Measurements from ENCODE around the gene FGD4. TPM values are rescaled to one million over a fixed set of nuclear protein-coding genes. Genes with fewer than 3 reads are reported as not detected.

FGD4 gene
- total RNA-seq, 1 donor from 2014 or later = 26.1 TPM

DNA sequence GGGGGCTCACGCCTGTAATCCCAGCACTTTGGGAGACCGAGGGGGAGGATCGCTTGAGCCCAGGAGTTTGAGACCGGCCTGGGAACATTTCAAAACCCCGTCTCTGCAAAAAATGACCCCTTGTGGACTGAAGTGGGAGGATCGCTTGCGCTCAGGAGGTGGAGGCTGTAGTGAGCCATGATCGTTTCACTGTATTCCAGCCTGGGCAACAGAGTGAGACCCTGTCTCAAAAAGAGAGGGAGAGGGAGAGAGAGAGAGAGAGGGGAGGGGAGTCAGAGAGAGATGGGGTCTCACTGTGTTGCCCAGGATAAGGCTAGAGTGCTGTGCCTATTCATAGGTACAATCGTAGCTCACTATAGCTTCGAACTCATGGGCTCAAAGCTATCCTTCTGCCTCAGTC lies 2.8 kb downstream of the FGD4 start:
- DNase-seq (ENCODE audit: extremely low read depth, low read depth, low spot score) = no peak

GRCh38 chr12:32402946-32403345 lies 3.6 kb downstream of the FGD4 start:
- no peak for DNase-seq (ENCODE audit: extremely low read depth, low read depth, low spot score)

GRCh38 chr12:32407795-32408194 lies 8.4 kb downstream of the FGD4 start:
- DNase-seq (ENCODE audit: extremely low read depth, low read depth, low spot score) = no peak

DNA sequence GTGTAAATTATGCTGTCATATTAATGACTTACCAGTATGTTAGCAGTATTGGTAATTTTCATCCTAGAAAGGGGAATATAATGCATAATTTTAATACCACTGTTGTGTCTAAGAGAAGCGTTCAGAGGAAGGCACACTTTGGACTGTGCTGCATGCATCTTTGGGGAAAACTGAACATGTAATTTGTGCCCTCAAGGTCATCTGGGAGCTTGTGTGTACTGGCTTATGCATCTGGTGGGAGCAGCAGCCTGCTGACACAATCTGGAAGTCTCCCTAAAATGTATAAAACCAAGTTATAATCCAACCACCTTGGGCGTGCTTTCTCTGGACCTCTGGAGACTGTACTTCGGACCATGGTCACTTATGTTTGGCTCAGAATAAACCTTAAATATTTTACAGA lies 14.1 kb downstream of the FGD4 start:
- no peak for DNase-seq (ENCODE audit: extremely low read depth, low read depth, low spot score)

DNA sequence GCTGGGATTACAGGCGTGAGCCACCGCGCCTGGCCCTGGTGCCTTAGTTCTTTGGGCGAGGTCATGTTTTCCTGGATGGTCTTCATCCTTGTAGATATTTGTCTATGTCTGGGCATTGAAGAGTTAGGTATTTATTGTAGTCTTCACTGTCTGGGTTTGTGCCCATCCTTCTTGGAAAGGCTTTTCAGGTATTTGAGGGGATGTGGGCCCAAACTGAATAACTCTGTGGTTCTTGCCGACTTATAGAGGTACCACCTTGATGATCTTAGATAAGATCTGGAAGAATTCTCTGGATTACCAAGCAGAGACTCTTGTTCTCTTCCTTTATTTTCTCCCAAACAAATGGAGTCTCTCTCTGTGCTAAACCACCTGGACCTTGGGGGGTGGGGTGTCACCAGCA lies 18.9 kb downstream of the FGD4 start:
- DNase-seq (ENCODE audit: extremely low read depth, low read depth, low spot score) = no peak

- DNase-seq (ENCODE audit: extremely low read depth, low read depth, low spot score) = no peak
Measured at GRCh38 chr12:32418903-32419519, 19.7 kb downstream of the FGD4 start.

DNA sequence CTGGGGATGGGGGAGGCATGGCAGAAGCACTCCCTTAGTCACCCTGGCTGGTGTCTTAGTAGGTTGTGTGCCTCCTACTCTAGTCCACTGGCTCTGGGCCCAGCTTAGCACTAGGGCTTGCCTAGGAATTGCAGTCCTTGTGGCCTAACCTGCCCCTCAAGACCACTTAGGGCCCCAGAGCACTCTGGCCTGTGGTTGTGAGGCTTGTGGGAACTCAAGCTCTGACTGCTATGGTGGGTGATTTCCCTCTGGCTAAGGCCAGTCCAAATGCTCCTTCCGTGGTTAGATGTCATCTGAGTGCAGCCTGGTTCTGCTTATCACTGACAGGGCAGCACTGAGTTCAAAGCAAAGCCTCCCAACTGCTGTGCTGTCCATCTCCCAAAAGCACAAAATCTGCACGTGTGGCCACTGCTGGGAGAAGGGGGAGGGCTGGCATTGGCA lies 20.2 kb downstream of the FGD4 start:
- DNase-seq (ENCODE audit: extremely low read depth, low read depth, low spot score) = no peak

GRCh38 chr12:32420356-32420755 lies 21.0 kb downstream of the FGD4 start:
- DNase-seq (ENCODE audit: extremely low read depth, low read depth, low spot score) = no peak

DNA sequence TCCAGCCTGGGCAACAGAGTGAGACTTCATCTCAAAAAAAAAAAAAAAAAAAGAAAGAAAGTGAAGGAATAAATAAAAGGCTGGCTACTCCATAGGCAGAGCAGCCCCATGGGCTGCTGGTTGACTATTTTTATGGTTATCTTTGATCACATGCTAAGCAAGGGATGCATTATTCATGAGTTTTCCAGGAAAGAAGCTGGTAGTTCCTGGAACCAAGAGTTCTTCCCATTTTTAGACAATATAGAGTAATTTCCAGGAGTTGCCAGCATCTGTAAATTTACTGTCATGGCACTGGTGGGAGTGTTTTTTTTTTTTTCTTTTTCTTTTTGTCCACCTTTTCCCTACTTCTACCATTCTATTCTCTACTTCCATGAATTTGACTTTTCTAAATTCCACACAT lies 24.2 kb downstream of the FGD4 start:
- no peak for DNase-seq (ENCODE audit: extremely low read depth, low read depth, low spot score)

GRCh38 chr12:32431025-32431424 lies 31.7 kb downstream of the FGD4 start:
- no peak for DNase-seq (ENCODE audit: extremely low read depth, low read depth, low spot score)

GRCh38 chr12:32435921-32436705 lies 36.8 kb downstream of the FGD4 start:
- no peak for DNase-seq (ENCODE audit: extremely low read depth, low read depth, low spot score)

GRCh38 chr12:32437095-32437515 lies 37.7 kb downstream of the FGD4 start:
- DNase-seq (ENCODE audit: extremely low read depth, low read depth, low spot score) = no peak

DNA sequence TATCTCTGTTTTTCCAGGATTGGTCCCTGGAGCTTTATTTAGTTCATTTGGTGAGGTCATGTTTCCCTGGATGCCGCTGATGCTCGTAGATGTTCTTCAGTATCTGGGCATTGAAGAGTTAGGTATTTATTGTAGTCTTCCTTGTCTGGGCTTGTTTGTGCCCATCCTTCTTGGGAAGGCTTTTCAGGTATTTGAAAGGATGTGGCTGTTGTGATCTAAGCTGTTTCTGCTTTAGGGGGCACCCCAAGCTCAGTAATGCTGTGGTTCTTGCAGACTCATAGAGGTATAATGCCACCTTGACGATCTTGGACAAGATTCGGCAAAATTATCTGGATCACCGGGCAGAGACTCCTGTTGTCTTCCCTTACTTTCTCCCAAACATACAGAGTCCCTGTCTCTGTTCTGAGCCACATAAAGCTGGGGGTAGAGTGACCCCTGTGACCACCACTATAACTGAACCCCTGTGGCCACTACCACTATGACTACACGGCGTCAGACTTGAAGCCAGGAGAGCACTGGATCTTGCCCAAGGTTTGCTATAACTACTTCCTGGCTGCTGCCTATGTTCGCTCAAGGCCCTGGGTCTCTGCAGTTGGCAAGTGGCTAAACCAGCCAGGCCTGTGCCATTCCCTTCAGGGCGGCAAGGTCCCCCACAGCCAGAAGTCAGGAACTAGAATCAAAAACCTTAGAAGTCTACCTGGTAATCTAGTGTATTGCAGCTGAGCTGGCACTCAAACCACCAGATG lies 40.9 kb downstream of the FGD4 start:
- DNase-seq (ENCODE audit: extremely low read depth, low read depth, low spot score) = no peak

DNA sequence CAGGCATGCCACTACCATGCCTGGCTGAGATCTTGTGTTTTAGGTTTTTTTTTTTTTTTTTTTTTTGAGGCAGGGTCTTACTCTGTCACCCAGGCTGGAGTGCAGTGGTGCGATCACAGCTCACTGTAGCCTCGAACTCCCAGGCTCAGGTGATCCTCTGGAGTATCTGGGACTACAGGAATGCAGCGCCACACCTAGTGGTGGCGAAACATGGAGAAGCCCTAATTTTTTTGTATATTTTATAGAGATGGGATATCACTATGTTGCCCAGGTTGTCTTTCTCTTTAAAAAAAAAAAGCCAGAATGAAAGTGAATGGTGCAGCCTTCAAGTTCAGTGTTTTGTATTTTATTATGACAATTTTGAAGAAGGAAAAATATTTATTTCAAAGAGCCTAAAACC lies 44.1 kb downstream of the FGD4 start:
- no peak for DNase-seq (ENCODE audit: extremely low read depth, low read depth, low spot score)

DNA sequence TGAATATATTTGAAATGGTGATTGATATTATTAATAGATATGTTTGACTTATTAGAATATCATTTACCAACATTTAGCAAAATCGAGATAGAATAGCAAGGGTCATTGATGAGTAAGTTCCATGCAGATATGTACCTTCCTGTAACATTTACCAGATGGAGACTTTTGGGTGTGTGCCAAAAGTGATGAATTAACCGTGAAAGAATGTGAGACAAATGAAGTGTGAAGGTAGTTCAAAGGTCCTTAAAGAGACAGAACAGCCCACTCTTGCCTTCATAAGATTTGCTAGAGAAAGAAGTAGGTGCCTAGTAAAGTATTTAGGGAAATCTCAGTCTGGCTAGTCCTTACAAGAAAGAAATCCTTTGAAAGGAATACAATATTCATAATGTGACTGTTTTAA lies 45.5 kb downstream of the FGD4 start:
- no peak for DNase-seq (ENCODE audit: extremely low read depth, low read depth, low spot score)

DNA sequence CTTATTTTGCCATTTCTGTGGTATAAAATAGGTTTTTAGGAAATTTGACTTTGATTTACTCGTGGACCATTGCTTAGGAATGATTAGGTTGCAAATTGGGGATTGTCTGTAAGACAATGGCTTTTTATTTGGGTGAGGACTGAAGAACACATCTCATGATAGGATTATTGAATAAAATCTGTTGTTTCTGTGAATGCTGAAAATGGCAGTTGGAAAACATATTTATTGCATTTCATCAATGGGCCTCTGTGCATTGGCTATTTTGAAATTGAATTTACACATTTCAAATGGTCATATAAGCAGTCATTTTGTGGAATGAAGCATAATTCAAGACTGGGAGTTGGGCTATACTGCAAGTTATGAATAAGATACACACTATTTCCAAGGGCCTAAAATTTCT lies 46.0 kb downstream of the FGD4 start:
- DNase-seq (ENCODE audit: extremely low read depth, low read depth, low spot score) = no peak

DNA sequence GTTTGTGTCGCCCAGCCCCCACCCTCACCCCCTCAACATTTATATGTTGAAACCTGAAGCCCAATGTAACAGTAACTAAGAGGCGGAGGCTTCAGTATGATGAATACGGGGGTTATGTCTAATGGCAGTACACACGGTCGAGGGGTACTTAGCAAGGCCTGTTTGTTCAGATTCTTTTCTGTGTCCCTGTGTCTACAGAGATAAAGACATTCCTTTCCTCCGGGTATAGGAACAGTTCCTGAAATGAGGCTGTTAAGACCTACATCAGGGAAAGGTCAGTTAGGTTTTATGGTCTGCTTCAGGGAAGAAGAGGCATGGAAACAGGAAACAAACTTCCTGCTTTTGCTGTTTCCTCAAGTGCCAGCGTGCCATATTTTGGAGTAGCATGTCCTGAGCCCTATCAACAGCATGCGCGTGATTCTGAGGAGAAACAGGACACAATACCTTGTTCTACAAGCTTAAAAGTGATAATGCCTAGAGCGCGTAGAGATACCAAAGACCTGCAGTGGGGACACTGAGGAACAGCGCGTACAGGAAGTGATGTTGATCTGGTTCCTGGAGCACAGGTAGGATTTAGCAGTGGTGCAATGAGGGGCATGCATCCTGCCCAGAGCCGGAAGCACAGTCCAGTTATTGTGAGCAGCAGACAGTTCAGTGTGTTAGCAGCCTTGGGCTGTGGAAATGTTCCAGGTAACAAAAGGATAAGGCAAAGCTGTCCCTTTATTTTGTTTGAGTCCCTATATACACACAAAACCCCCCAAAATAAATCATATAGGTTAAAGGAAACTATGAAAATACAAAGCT lies 47.2 kb downstream of the FGD4 start:
- no peak for DNase-seq (ENCODE audit: extremely low read depth, low read depth, low spot score)

- DNase-seq (ENCODE audit: extremely low read depth, low read depth, low spot score) = no peak
Measured at GRCh38 chr12:32448586-32448985, 49.2 kb downstream of the FGD4 start.

DNA sequence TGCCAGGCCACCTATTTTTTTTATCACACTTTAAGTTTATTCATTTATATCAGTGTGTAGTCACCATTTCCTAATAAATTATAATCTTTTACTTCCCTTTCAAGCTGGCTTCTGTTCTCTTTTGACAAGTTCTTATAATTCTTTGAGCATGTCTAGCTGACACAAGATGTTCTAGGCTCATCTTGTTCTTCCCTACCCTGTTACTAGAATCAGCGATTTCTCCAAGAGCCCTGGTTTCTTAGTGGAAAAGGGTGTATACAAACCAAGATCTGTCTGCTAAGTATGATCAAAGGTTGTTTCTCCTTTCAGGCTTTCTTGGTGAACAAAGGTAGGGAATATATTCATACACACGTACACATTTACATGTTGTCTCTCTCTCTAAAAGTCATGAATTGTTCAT lies 51.0 kb downstream of the FGD4 start:
- no peak for DNase-seq (ENCODE audit: extremely low read depth, low read depth, low spot score)

GRCh38 chr12:32450768-32451167 lies 51.4 kb downstream of the FGD4 start:
- no peak for DNase-seq (ENCODE audit: extremely low read depth, low read depth, low spot score)

DNA sequence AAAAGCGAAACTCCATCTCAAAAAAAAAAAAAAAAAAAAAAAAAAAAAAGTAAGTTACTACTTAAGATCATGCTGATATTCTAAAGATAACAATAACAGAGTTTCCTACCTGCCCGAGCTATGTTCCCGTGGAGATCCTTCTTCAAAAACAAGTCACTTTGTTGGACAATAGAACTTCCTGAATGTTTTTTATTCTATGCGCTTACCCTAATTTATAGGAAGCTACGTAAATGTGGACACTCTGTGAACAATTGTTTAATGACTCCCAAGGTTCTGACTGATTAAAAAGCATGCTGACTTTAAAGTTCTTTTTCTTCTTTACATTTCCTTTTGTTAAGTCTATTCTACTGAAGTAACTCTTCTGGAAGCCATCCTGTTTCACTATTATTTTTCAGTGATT lies 52.5 kb downstream of the FGD4 start:
- no peak for DNase-seq (ENCODE audit: extremely low read depth, low read depth, low spot score)
